ENCODE measurements around the gene STAC. TPM values are rescaled to one million over a fixed set of nuclear protein-coding genes. Genes with fewer than 3 reads are reported as not detected.

Gene STAC
- total RNA-seq, 4 donors from 2014 or later, result 0.45 to 5.1 (median 0.63) TPM

- Histone ChIP-seq H3K4me1 (no peaks in the 10 kb centered on the region), H3K9me3 (no peaks in the 10 kb centered on the region), H3K36me3 (no peaks in the 10 kb centered on the region), H3K27me3 (no peaks in the 10 kb centered on the region), H3K27ac (no peak overlapping the region), H3K4me3 (no peak overlapping the region)
- DNase-seq (ENCODE audit: low spot score in 2 of 2), result no peak
- 83% methylated on average over 3 of the region's 3 CpGs for WGBS
- TF ChIP-seq EP300 (IDR thresholded peaks at IDR 0.05) (no peak), POLR2A (IDR thresholded peaks at IDR 0.05) (no peak), POLR2AphosphoS5 (IDR thresholded peaks at IDR 0.05) (no peak), CTCF (IDR thresholded peaks at IDR 0.05) (no peak)
Observed at GRCh38 chr3:36524560-36524959, 144.3 kb downstream of the STAC start.

- no peak for TF ChIP-seq CTCF (IDR thresholded peaks at IDR 0.05)
- no peak for TF ChIP-seq EP300 (IDR thresholded peaks at IDR 0.05)
- TF ChIP-seq POLR2A (IDR thresholded peaks at IDR 0.05), result no peak
- no peak for TF ChIP-seq POLR2AphosphoS5 (IDR thresholded peaks at IDR 0.05)
- Histone ChIP-seq H3K27me3 (no peaks in the 10 kb centered on the region), H3K9me3 (no peaks in the 10 kb centered on the region), H3K4me1 (no peaks in the 10 kb centered on the region), H3K36me3 (no peaks in the 10 kb centered on the region), H3K27ac (no peak overlapping the region), H3K4me3 (no peak overlapping the region)
- no peak for DNase-seq (ENCODE audit: low spot score in 2 of 2)
- WGBS, result 62% methylated on average over 3 of the region's 3 CpGs
Observed at GRCh38 chr3:36525115-36525801, 145.0 kb downstream of the STAC start.

GRCh38 chr3:36538136-36538749 lies 157.9 kb downstream of the STAC start:
- DNase-seq (ENCODE audit: low spot score in 2 of 2), result no peak
- no peaks in the 10 kb centered on the region for H3K27me3 ChIP-seq
- WGBS, result 55% methylated on average over 4 of the region's 4 CpGs
- H3K4me1 ChIP-seq, result no peaks in the 10 kb centered on the region
- TF ChIP-seq CTCF (IDR thresholded peaks at IDR 0.05) (no peak), POLR2AphosphoS5 (IDR thresholded peaks at IDR 0.05) (no peak), POLR2A (IDR thresholded peaks at IDR 0.05) (no peak), EP300 (IDR thresholded peaks at IDR 0.05) (no peak)
- no peak overlapping the region for H3K27ac ChIP-seq
- no peaks in the 10 kb centered on the region for H3K36me3 ChIP-seq
- H3K4me3 ChIP-seq, result no peak overlapping the region
- no peaks in the 10 kb centered on the region for H3K9me3 ChIP-seq

GRCh38 chr3:36540888-36541518 lies 160.7 kb downstream of the STAC start:
- WGBS, result 51% methylated on average over 3 of the region's 3 CpGs
- Histone ChIP-seq H3K27ac (no peak overlapping the region), H3K27me3 (no peaks in the 10 kb centered on the region), H3K4me1 (no peaks in the 10 kb centered on the region), H3K9me3 (no peaks in the 10 kb centered on the region), H3K36me3 (no peaks in the 10 kb centered on the region), H3K4me3 (no peak overlapping the region)
- no peak for DNase-seq (ENCODE audit: low spot score in 2 of 2)
- no peak for TF ChIP-seq POLR2A (IDR thresholded peaks at IDR 0.05)
- TF ChIP-seq CTCF (IDR thresholded peaks at IDR 0.05), result peak in 1 of 2 donors; percentile 14
- no peak for TF ChIP-seq EP300 (IDR thresholded peaks at IDR 0.05)

GRCh38 chr3:36542186-36542585 lies 161.9 kb downstream of the STAC start:
- no peaks in the 10 kb centered on the region for H3K4me1 ChIP-seq
- no peak overlapping the region for H3K4me3 ChIP-seq
- H3K9me3 ChIP-seq, result no peaks in the 10 kb centered on the region
- H3K27ac ChIP-seq, result no peak overlapping the region
- TF ChIP-seq POLR2AphosphoS5 (IDR thresholded peaks at IDR 0.05) (no peak), POLR2A (IDR thresholded peaks at IDR 0.05) (no peak), EP300 (IDR thresholded peaks at IDR 0.05) (no peak), CTCF (IDR thresholded peaks at IDR 0.05) (no peak)
- H3K27me3 ChIP-seq, result no peaks in the 10 kb centered on the region
- H3K36me3 ChIP-seq, result no peaks in the 10 kb centered on the region
- WGBS, result 59% methylated on average over 2 of the region's 2 CpGs
- DNase-seq (ENCODE audit: low spot score in 2 of 2), result no peak

Measured in suprapubic skin (tissue), 4 donors.